Activated T-cell treated with anti-CD3 and anti-CD28 coated beads, Interleukin-2, amount 50 U/mL, for 24 hours (primary cell): ENCODE measurements around the gene SLC2A4.
A peak's percentile ranks its signal among the peaks of the same experiment; 100 is the strongest.

ENCODE experiments used
- DNase-seq: peaks from one replicate; pipeline ENCODE4 v3.0.0-alpha.2; 2020
- H3K27ac Mint-ChIP-seq: 2 replicates; pipeline ENCODE4 v1.8.0; 2020; ENCODE audit warnings: mild to moderate bottlenecking, mixed read lengths
- H3K27me3 Mint-ChIP-seq: 2 replicates; pipeline ENCODE4 v1.8.0; 2020; ENCODE audit warnings: mixed read lengths
- H3K36me3 Mint-ChIP-seq: 2 replicates; pipeline ENCODE4 v1.8.0; 2020; ENCODE audit warnings: low read depth, mixed read lengths
- H3K4me1 Mint-ChIP-seq: 2 replicates; pipeline ENCODE4 v1.8.0; 2020; ENCODE audit warnings: low read depth, mixed read lengths
- H3K4me3 Mint-ChIP-seq: 2 replicates; pipeline ENCODE4 v1.8.0; 2020; ENCODE audit warnings: mild to moderate bottlenecking, moderate library complexity, mixed read lengths
- H3K9me3 Mint-ChIP-seq: 2 replicates; pipeline ENCODE4 v1.8.0; 2020; ENCODE audit warnings: mixed read lengths

Gene SLC2A4

GRCh38 chr17:7280519-7281073, 922 bp upstream of the SLC2A4 start:
- peak; percentile 92 for DNase-seq
- Mint-ChIP-seq H3K36me3 (no peaks in the 10 kb centered on the region), H3K27ac (peak overlapping the region; percentile 79)

GRCh38 chr17:7281953-7282751, 634 bp downstream of the SLC2A4 start:
- Mint-ChIP-seq H3K27me3 (peaks cover 32% of the 10 kb centered on the region), H3K27ac (no peak overlapping the region)
- DNase-seq: no peak

More at GRCh38 chr17:7280519-7281073, 922 bp upstream of the SLC2A4 start:
- peaks cover 24% of the 10 kb centered on the region for H3K27me3 Mint-ChIP-seq
- H3K4me1 Mint-ChIP-seq: peaks cover 20% of the 10 kb centered on the region
- H3K4me3 Mint-ChIP-seq: peak overlapping the region; percentile 74
- no peaks in the 10 kb centered on the region for H3K9me3 Mint-ChIP-seq

GRCh38 chr17:7282752-7283321, 1.3 kb downstream of the SLC2A4 start:
- Mint-ChIP-seq H3K36me3 (no peaks in the 10 kb centered on the region), H3K27me3 (peaks cover 32% of the 10 kb centered on the region), H3K4me1 (peaks cover 20% of the 10 kb centered on the region), H3K9me3 (no peaks in the 10 kb centered on the region), H3K27ac (no peak overlapping the region), H3K4me3 (no peak overlapping the region)
- no peak for DNase-seq

More at GRCh38 chr17:7281953-7282751, 634 bp downstream of the SLC2A4 start:
- no peaks in the 10 kb centered on the region for H3K9me3 Mint-ChIP-seq
- no peaks in the 10 kb centered on the region for H3K36me3 Mint-ChIP-seq
- H3K4me1 Mint-ChIP-seq: peaks cover 20% of the 10 kb centered on the region
- peak overlapping the region; percentile 74 for H3K4me3 Mint-ChIP-seq

GRCh38 chr17:7283471-7284216, 2.1 kb downstream of the SLC2A4 start:
- peaks cover 34% of the 10 kb centered on the region for H3K27me3 Mint-ChIP-seq

GRCh38 chr17:7284911-7285310, 3.4 kb downstream of the SLC2A4 start:
- H3K27ac Mint-ChIP-seq: no peak overlapping the region
- peaks cover 34% of the 10 kb centered on the region for H3K27me3 Mint-ChIP-seq

More at GRCh38 chr17:7283471-7284216, 2.1 kb downstream of the SLC2A4 start:
- Mint-ChIP-seq H3K36me3 (no peaks in the 10 kb centered on the region), H3K4me3 (no peak overlapping the region), H3K27ac (no peak overlapping the region), H3K4me1 (peaks cover 20% of the 10 kb centered on the region), H3K9me3 (no peaks in the 10 kb centered on the region)
- DNase-seq: no peak

GRCh38 chr17:7285679-7286078, 4.2 kb downstream of the SLC2A4 start:
- peaks cover 16% of the 10 kb centered on the region for H3K4me1 Mint-ChIP-seq
- peaks cover 37% of the 10 kb centered on the region for H3K27me3 Mint-ChIP-seq
- H3K27ac Mint-ChIP-seq: no peak overlapping the region
- H3K4me3 Mint-ChIP-seq: no peak overlapping the region
- no peaks in the 10 kb centered on the region for H3K9me3 Mint-ChIP-seq
- no peaks in the 10 kb centered on the region for H3K36me3 Mint-ChIP-seq
- no peak for DNase-seq

More at GRCh38 chr17:7284911-7285310, 3.4 kb downstream of the SLC2A4 start:
- peaks cover 20% of the 10 kb centered on the region for H3K4me1 Mint-ChIP-seq
- H3K9me3 Mint-ChIP-seq: no peaks in the 10 kb centered on the region
- H3K36me3 Mint-ChIP-seq: no peaks in the 10 kb centered on the region
- no peak for DNase-seq
- H3K4me3 Mint-ChIP-seq: no peak overlapping the region

- DNase-seq: no peak
- peaks cover 3% of the 10 kb centered on the region for H3K4me1 Mint-ChIP-seq
- no peaks in the 10 kb centered on the region for H3K36me3 Mint-ChIP-seq
- no peaks in the 10 kb centered on the region for H3K9me3 Mint-ChIP-seq
- H3K27ac Mint-ChIP-seq: no peak overlapping the region
- H3K27me3 Mint-ChIP-seq: peaks cover 29% of the 10 kb centered on the region
- H3K4me3 Mint-ChIP-seq: no peak overlapping the region
Observed at GRCh38 chr17:7289256-7290032, 7.9 kb downstream of the SLC2A4 start.

- peaks cover 7% of the 10 kb centered on the region for H3K4me1 Mint-ChIP-seq
- no peak overlapping the region for H3K27ac Mint-ChIP-seq
- peaks cover 32% of the 10 kb centered on the region for H3K27me3 Mint-ChIP-seq
- H3K4me3 Mint-ChIP-seq: no peak overlapping the region
- no peaks in the 10 kb centered on the region for H3K36me3 Mint-ChIP-seq
- no peaks in the 10 kb centered on the region for H3K9me3 Mint-ChIP-seq
- DNase-seq: no peak
Observed at GRCh38 chr17:7290166-7290565, 8.6 kb downstream of the SLC2A4 start.

GRCh38 chr17:7290685-7291084, 9.2 kb downstream of the SLC2A4 start:
- Mint-ChIP-seq H3K27me3 (peaks cover 37% of the 10 kb centered on the region), H3K9me3 (no peaks in the 10 kb centered on the region), H3K4me1 (peaks cover 11% of the 10 kb centered on the region), H3K36me3 (no peaks in the 10 kb centered on the region), H3K4me3 (no peak overlapping the region), H3K27ac (no peak overlapping the region)
- DNase-seq: no peak

GRCh38 chr17:7292194-7292593, 10.7 kb downstream of the SLC2A4 start:
- no peak overlapping the region for H3K27ac Mint-ChIP-seq
- no peak for DNase-seq
- no peak overlapping the region for H3K4me3 Mint-ChIP-seq
- peaks cover 22% of the 10 kb centered on the region for H3K4me1 Mint-ChIP-seq
- H3K36me3 Mint-ChIP-seq: no peaks in the 10 kb centered on the region
- H3K9me3 Mint-ChIP-seq: no peaks in the 10 kb centered on the region
- peaks cover 41% of the 10 kb centered on the region for H3K27me3 Mint-ChIP-seq

GRCh38 chr17:7292729-7293128, 11.2 kb downstream of the SLC2A4 start:
- peaks cover 22% of the 10 kb centered on the region for H3K4me1 Mint-ChIP-seq
- no peak for DNase-seq
- no peaks in the 10 kb centered on the region for H3K9me3 Mint-ChIP-seq
- H3K27ac Mint-ChIP-seq: no peak overlapping the region
- no peak overlapping the region for H3K4me3 Mint-ChIP-seq
- H3K27me3 Mint-ChIP-seq: peaks cover 41% of the 10 kb centered on the region
- no peaks in the 10 kb centered on the region for H3K36me3 Mint-ChIP-seq

- Mint-ChIP-seq H3K27me3 (peaks cover 41% of the 10 kb centered on the region), H3K27ac (no peak overlapping the region), H3K9me3 (no peaks in the 10 kb centered on the region), H3K4me3 (no peak overlapping the region), H3K4me1 (peaks cover 22% of the 10 kb centered on the region), H3K36me3 (no peaks in the 10 kb centered on the region)
- no peak for DNase-seq
Observed at GRCh38 chr17:7293159-7293558, 11.6 kb downstream of the SLC2A4 start.

- H3K4me1 Mint-ChIP-seq: peaks cover 22% of the 10 kb centered on the region
- H3K4me3 Mint-ChIP-seq: peak overlapping the region; percentile 23
- no peak overlapping the region for H3K27ac Mint-ChIP-seq
- H3K36me3 Mint-ChIP-seq: no peaks in the 10 kb centered on the region
- peaks cover 38% of the 10 kb centered on the region for H3K27me3 Mint-ChIP-seq
- no peak for DNase-seq
- no peaks in the 10 kb centered on the region for H3K9me3 Mint-ChIP-seq
Observed at GRCh38 chr17:7293816-7294613, 12.5 kb downstream of the SLC2A4 start.
